ENCODE data around the gene SIVA1. TPM values are rescaled to one million over a fixed set of nuclear protein-coding genes. Genes with fewer than 3 reads are reported as not detected.

SIVA1 gene
- total and polyA plus RNA-seq, 2 of the 8 experiments (the other 6 are each of a cell fraction or from before 2014, with no cell fraction given), result 123 to 589 TPM

DNA sequence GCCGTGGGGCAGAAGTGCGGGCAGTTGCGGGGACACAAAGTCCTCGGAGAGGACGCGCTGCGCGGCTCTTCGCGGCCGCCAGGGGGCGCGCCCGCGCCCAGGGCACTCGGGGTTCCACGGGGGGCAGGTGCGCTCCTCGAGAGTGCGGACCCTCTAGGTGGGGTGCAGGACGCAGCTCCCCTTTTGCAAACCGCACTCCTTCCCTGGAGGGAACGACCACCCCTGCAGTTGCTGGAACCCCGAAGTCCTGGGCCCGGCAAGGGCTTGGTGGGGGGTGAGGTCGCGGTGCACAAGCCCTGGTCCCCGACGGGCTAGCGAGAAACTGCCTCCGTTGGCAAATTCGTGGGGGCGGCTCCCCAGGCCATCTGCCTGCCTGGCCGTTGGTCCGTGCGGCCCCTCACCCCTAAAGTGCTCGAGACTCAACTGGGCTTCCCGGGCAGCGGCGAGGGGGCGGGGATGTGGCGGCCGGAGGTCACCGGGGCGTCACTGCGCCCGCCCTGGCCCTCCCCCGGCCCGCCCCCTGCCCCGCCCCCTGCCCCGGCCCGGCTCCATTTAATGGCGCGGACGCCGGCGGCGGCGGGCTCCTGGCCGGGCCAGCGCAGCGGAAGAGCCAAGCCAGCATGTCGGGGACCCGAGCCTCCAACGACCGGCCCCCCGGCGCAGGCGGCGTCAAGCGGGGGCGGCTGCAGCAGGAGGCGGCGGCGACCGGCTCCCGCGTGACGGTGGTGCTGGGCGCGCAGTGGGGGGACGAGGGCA is 29.1 kb upstream of the SIVA1 start, which contains the start of gene ADSS1 (continued):
- TF ChIP-seq POLR2A (IDR thresholded peaks at IDR 0.05; ENCODE audit: control extremely low read depth in 1 of 2, low read depth in 2 of 2, low read length in 2 of 2) (0 out of 3 replicates have a peak, but pooled peaks of 1 of the 2 experiments have one; percentile 58), BACH1 (IDR thresholded peaks at IDR 0.05; ENCODE audit: low read length) (peak; percentile 65), CREB1 (IDR thresholded peaks at IDR 0.05) (0 out of 2 replicates have a peak, but pooled peaks have one; percentile 16), SIX5 (IDR thresholded peaks at IDR 0.05; ENCODE audit: low read depth, low read length) (no peak)
